T-helper 17 cell (primary cell): ENCODE data around the gene KIF16B. TPM values are rescaled to one million over a fixed set of nuclear protein-coding genes. Genes with fewer than 3 reads are reported as not detected.

Experiments
- ATAC-seq: fragments of 150-1000 bp; cut with Tn5 transposase; 2 replicates; pipeline ENCODE4 v1.10.0; 2021; ENCODE audit warnings: mild to moderate bottlenecking, moderate library complexity
- DNase-seq, 3 donors: peaks; one replicate each; pipeline versions ENCODE4 v3.0.0 to v3.0.0-alpha.2; 2020 to 2021
- H3K9me3 ChIP-seq: one replicate; pipeline ENCODE4 v1.7.0; 2013; ENCODE audit warnings: low read length, mild to moderate bottlenecking; ENCODE audit not compliant: control insufficient read depth, poor library complexity, severe bottlenecking
- H3K27ac Mint-ChIP-seq: one replicate; pipeline ENCODE4 v1.8.0; 2022; ENCODE audit warnings: mild to moderate bottlenecking, moderate library complexity, mixed read lengths
- H3K27me3 Mint-ChIP-seq: one replicate; pipeline ENCODE4 v1.8.0; 2022; ENCODE audit warnings: mixed read lengths
- H3K36me3 Mint-ChIP-seq: one replicate; pipeline ENCODE4 v1.8.0; 2022; ENCODE audit warnings: low read depth, mixed read lengths
- H3K4me1 Mint-ChIP-seq: one replicate; pipeline ENCODE4 v1.8.0; 2022; ENCODE audit warnings: mild to moderate bottlenecking, mixed read lengths
- H3K4me3 Mint-ChIP-seq: one replicate; pipeline ENCODE4 v1.8.0; 2022; ENCODE audit warnings: mild to moderate bottlenecking, moderate library complexity, mixed read lengths
- total RNA-seq, 4 donors: library from RNA in 2 of 4; stranded (reverse) in 2 of 4; gene quantifications; one replicate each; pipeline ENCODE4 v1.2.3 and lab custom pipeline; 2022 to 2026

KIF16B gene
- total RNA-seq, 2 donors from 2014 or later: 11.1 to 12.0 TPM

- no peak for DNase-seq
- H3K36me3 Mint-ChIP-seq: no peaks in the 10 kb centered on the region
- no peak overlapping the region for H3K4me3 Mint-ChIP-seq
- no peaks in the 10 kb centered on the region for H3K27me3 Mint-ChIP-seq
- peaks cover 5% of the 10 kb centered on the region for H3K4me1 Mint-ChIP-seq
- no peaks in the 10 kb centered on the region for H3K9me3 ChIP-seq
- no peak overlapping the region for H3K27ac Mint-ChIP-seq
- ATAC-seq: no peak
These were observed 135.8 kb downstream of the KIF16B start for GRCh38 chr20:16437387-16437996.

GRCh38 chr20:16434062-16434664 lies 139.1 kb downstream of the KIF16B start:
- H3K4me1 Mint-ChIP-seq: peaks cover 3% of the 10 kb centered on the region
- DNase-seq (peak; percentile 8 to 17 (median 15)), ATAC-seq (peak; percentile 44)
- no peaks in the 10 kb centered on the region for H3K9me3 ChIP-seq
- H3K27ac Mint-ChIP-seq: no peak overlapping the region
- H3K36me3 Mint-ChIP-seq: peaks cover 2% of the 10 kb centered on the region
- H3K4me3 Mint-ChIP-seq: no peak overlapping the region
- no peaks in the 10 kb centered on the region for H3K27me3 Mint-ChIP-seq

DNA sequence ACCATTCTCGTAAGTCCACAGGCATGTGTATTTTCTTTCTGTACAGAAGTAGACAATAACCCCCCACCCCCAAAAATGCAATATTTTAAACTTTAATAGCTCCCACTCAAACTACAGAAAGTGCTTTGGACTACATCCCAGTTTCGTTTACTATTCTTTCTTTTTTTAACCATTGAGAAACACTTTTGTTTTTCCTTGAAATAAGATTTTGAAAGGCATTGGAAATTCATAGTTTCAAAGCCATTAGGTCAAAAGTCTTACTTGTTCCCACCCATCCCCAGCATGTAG lies 140.0 kb downstream of the KIF16B start:
- peaks cover 3% of the 10 kb centered on the region for H3K4me1 Mint-ChIP-seq
- no peak overlapping the region for H3K27ac Mint-ChIP-seq
- H3K36me3 Mint-ChIP-seq: peaks cover 2% of the 10 kb centered on the region
- H3K9me3 ChIP-seq: no peaks in the 10 kb centered on the region
- H3K4me3 Mint-ChIP-seq: no peak overlapping the region
- DNase-seq (no peak), ATAC-seq (no peak)
- no peaks in the 10 kb centered on the region for H3K27me3 Mint-ChIP-seq

DNA sequence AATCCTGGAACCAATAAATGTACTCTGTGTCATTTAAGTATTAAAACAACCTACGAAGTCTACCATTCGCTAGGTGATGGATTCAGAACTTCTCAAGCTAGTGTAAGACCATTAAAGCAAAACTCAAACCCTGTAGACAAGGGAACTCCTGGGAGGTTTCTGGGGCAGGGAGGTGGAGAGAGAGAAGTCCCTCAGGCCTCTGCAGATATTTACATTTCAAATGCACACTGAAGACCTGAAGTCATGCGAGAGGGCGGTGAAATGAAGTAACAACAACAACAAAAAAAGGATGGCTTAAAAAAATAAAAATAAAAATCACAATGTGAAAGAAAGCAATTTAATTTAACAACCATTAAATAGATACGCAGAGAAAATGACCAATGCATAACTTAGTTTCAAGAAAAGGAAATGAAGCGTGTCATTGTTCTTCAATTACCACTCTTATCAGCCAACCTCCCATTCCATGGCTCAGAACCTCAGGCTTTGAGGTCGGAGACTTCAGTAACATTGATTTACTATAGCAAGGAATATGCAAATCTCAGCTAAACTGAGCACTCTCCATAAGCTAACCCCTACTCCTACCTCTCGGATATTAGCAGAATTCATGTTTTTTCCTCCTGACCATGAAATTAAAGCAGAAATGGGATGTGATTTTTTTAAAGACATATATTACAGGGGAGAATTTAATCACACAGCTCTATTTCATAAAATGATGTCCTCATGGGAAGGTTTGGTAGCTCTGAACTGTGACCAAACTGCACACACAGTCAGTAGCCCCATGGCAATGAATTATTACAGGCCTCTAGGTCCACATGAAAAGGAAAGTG lies 140.6 kb downstream of the KIF16B start:
- peaks cover 2% of the 10 kb centered on the region for H3K36me3 Mint-ChIP-seq
- H3K27ac Mint-ChIP-seq: no peak overlapping the region
- DNase-seq (no peak), ATAC-seq (no peak)
- H3K27me3 Mint-ChIP-seq: no peaks in the 10 kb centered on the region
- peaks cover 3% of the 10 kb centered on the region for H3K4me1 Mint-ChIP-seq
- H3K9me3 ChIP-seq: no peaks in the 10 kb centered on the region
- H3K4me3 Mint-ChIP-seq: no peak overlapping the region

DNA sequence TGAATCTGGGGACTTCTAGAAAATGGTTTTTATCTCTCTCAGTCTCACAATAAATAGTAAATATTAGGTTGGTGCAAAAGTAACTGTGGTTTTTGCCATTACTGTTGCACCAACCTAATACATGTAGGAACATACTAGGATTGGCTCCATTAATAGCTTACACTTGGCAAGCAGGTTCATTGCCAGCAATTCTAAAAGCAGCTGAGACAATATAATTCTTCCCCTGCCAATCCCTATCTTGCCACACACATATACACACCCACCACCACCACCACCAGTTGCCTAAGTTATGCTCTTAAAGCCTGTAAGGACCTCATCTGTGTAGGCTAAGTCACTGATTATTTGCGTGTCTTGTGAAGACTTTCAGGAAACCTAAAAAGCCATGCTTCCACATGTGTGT lies 145.1 kb downstream of the KIF16B start:
- H3K9me3 ChIP-seq: no peaks in the 10 kb centered on the region
- no peak overlapping the region for H3K27ac Mint-ChIP-seq
- H3K27me3 Mint-ChIP-seq: no peaks in the 10 kb centered on the region
- H3K36me3 Mint-ChIP-seq: peaks cover 8% of the 10 kb centered on the region
- no peak for ATAC-seq
- no peak for DNase-seq
- no peak overlapping the region for H3K4me3 Mint-ChIP-seq
- peaks cover 3% of the 10 kb centered on the region for H3K4me1 Mint-ChIP-seq

- Mint-ChIP-seq H3K4me1 (peaks cover 3% of the 10 kb centered on the region), H3K27me3 (no peaks in the 10 kb centered on the region), H3K36me3 (peaks cover 8% of the 10 kb centered on the region), H3K4me3 (no peak overlapping the region), H3K27ac (no peak overlapping the region)
- no peaks in the 10 kb centered on the region for H3K9me3 ChIP-seq
- DNase-seq: no peak
- ATAC-seq: no peak
These were observed 145.7 kb downstream of the KIF16B start for GRCh38 chr20:16427571-16427970.

- Mint-ChIP-seq H3K27ac (no peak overlapping the region), H3K4me1 (no peaks in the 10 kb centered on the region), H3K36me3 (peaks cover 6% of the 10 kb centered on the region), H3K27me3 (no peaks in the 10 kb centered on the region), H3K4me3 (no peak overlapping the region)
- ATAC-seq: no peak
- no peak for DNase-seq
- no peaks in the 10 kb centered on the region for H3K9me3 ChIP-seq
These were observed 148.5 kb downstream of the KIF16B start for GRCh38 chr20:16424780-16425179.

DNA sequence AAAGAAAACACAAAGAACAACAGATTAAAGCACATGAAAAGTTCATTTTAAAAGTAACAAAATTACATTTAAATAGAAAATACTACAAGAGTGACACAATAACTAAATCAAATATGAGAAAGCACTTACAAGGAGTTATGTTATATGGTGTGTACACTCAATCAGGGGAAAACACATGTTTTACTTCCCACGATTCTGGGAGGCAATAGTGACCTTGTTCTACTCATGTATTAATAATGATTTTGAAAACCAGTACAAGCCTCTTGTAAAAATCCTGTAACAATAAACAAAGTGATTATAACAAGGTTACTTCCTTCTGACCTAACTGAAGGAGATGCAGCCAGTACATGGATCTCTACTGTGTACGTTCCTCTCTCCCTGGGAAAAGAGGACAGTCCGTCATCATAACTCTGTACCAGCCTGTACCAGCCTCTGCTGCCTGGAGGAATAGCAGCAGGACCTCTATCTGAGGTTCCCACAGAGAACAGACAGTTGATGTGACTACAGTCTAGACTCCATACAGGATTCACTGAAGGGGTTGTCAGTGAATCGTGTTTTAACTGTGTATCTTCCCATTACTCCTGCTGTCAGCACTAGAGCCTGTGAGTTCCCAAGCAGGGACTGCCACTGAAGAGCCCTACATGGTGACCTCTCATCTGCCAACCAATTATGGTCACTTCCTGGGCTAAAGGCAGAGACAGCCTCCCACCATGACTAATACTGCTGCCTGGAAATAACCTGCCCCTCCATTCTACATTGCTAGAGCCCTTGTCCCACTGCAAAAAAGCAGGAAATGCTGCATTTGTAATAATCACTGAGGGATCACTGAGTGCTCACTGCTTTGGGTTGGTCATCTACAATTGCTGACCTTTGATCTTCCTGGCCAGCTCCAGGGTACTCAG lies 149.7 kb downstream of the KIF16B start:
- ATAC-seq: no peak
- Mint-ChIP-seq H3K4me3 (no peak overlapping the region), H3K27ac (no peak overlapping the region), H3K4me1 (no peaks in the 10 kb centered on the region), H3K36me3 (peaks cover 6% of the 10 kb centered on the region), H3K27me3 (no peaks in the 10 kb centered on the region)
- DNase-seq: no peak
- no peaks in the 10 kb centered on the region for H3K9me3 ChIP-seq

GRCh38 chr20:16419138-16419715 lies 154.0 kb downstream of the KIF16B start:
- Mint-ChIP-seq H3K36me3 (peaks cover 2% of the 10 kb centered on the region), H3K4me3 (no peak overlapping the region), H3K27ac (no peak overlapping the region), H3K4me1 (no peaks in the 10 kb centered on the region), H3K27me3 (no peaks in the 10 kb centered on the region)
- H3K9me3 ChIP-seq: no peaks in the 10 kb centered on the region
- ATAC-seq (no peak), DNase-seq (no peak)

- no peak for ATAC-seq
- no peaks in the 10 kb centered on the region for H3K4me1 Mint-ChIP-seq
- H3K27me3 Mint-ChIP-seq: no peaks in the 10 kb centered on the region
- H3K36me3 Mint-ChIP-seq: peaks cover 2% of the 10 kb centered on the region
- no peak for DNase-seq
- no peaks in the 10 kb centered on the region for H3K9me3 ChIP-seq
- no peak overlapping the region for H3K27ac Mint-ChIP-seq
- no peak overlapping the region for H3K4me3 Mint-ChIP-seq
These were observed 154.6 kb downstream of the KIF16B start for GRCh38 chr20:16418616-16419015.

- no peak for ATAC-seq
- peaks cover 2% of the 10 kb centered on the region for H3K36me3 Mint-ChIP-seq
- no peak overlapping the region for H3K4me3 Mint-ChIP-seq
- H3K27me3 Mint-ChIP-seq: no peaks in the 10 kb centered on the region
- no peak for DNase-seq
- H3K4me1 Mint-ChIP-seq: no peaks in the 10 kb centered on the region
- H3K9me3 ChIP-seq: no peaks in the 10 kb centered on the region
- H3K27ac Mint-ChIP-seq: no peak overlapping the region
These were observed 156.2 kb downstream of the KIF16B start for GRCh38 chr20:16417001-16417400.

DNA sequence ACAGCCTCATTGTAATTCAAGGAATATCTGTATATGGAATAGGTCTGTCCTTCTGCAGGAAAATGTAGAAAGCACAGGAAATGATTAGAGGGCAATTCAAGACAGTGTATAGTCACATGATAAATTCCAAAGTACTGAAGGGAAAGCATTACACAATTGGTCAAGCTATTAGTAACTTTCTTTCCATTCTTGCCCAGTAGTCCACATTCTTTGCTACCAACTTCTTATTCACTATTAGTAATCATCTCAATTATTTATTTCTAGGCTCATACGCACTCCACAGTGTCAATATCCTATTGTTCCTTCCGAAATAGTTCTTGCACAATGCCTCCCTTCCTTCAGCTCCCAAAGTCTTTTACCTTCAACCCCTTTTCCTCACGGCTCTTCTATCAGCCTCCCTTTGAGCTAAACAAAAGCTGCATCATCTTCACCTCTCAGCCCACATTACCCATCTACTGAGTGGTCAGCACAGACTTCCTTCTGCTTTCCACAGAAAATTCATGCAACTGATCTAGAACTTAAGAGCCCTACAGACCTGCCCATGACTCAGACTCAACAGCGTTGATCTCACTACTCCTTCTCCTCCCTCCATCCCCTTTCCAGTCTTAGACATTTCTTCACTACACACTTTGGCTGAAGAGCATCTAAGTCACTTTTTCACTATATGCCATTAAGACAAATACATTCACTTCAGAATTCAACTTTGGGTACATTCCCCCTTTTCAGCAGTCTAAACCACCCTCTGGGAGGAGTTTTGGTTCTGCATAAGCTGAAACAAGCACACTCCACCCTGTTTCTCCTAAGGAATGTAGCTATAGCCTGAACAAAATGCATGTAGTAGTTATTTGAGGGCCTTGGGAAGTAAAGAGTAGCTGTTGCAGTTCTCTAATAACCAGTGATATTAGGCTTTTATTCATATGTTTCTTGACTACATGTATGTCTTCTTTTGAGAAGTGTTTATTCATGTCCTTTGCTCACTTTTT lies 157.9 kb downstream of the KIF16B start:
- H3K9me3 ChIP-seq: no peaks in the 10 kb centered on the region
- no peak overlapping the region for H3K27ac Mint-ChIP-seq
- H3K4me3 Mint-ChIP-seq: no peak overlapping the region
- no peaks in the 10 kb centered on the region for H3K4me1 Mint-ChIP-seq
- peaks cover 4% of the 10 kb centered on the region for H3K36me3 Mint-ChIP-seq
- ATAC-seq: no peak
- no peaks in the 10 kb centered on the region for H3K27me3 Mint-ChIP-seq
- DNase-seq: no peak
